Inflammatory macrophage treated with lipopolysaccharide for 4 hours (primary cell): ENCODE results near the gene MLIP.
"Not testable (repeated sequence)": the region's sequence is repeated elsewhere in the genome, so short reads cannot be mapped to it uniquely, and the experiment has no call there.

ENCODE experiments used
- DNase-seq: peaks from one replicate; pipeline ENCODE4 v3.0.0-alpha.2; 2020

The MLIP gene

GRCh38 chr6:54238396-54238795 is 127.2 kb downstream of the MLIP start:
- no peak for DNase-seq

- DNase-seq: no peak
Observed at GRCh38 chr6:54243699-54244098, 132.5 kb downstream of the MLIP start.

GRCh38 chr6:54244430-54244829 is 133.2 kb downstream of the MLIP start:
- DNase-seq: no peak

- no peak for DNase-seq
Observed at GRCh38 chr6:54245265-54245664, 134.0 kb downstream of the MLIP start.

- no peak for DNase-seq
Observed at GRCh38 chr6:54248319-54248718, 137.1 kb downstream of the MLIP start.

GRCh38 chr6:54248994-54249393 is 137.8 kb downstream of the MLIP start:
- DNase-seq: no peak

GRCh38 chr6:54249812-54250211 is 138.6 kb downstream of the MLIP start:
- not testable (repeated sequence) for DNase-seq

GRCh38 chr6:54252496-54252895 is 141.3 kb downstream of the MLIP start:
- DNase-seq: no peak

GRCh38 chr6:54252916-54253315 is 141.7 kb downstream of the MLIP start:
- DNase-seq: no peak

- DNase-seq: no peak
Observed at GRCh38 chr6:54254886-54255285, 143.6 kb downstream of the MLIP start.

GRCh38 chr6:54255886-54256285 is 144.6 kb downstream of the MLIP start:
- DNase-seq: no peak

GRCh38 chr6:54260025-54260424 is 148.8 kb downstream of the MLIP start:
- no peak for DNase-seq

- DNase-seq: no peak
Observed at GRCh38 chr6:54262499-54262898, 151.3 kb downstream of the MLIP start.

- DNase-seq: no peak
Observed at GRCh38 chr6:54262971-54263370, 151.7 kb downstream of the MLIP start.

- DNase-seq: no peak
Observed at GRCh38 chr6:54264581-54265272, 153.5 kb downstream of the MLIP start.

- no peak for DNase-seq
Observed at GRCh38 chr6:54266400-54266923, 155.2 kb downstream of the MLIP start.

- DNase-seq: peak; percentile 5
Observed at GRCh38 chr6:54267798-54268197, 156.6 kb downstream of the MLIP start.

- DNase-seq: no peak
Observed at GRCh38 chr6:54273214-54273820, 162.1 kb downstream of the MLIP start.

- no peak for DNase-seq
Observed at GRCh38 chr6:54274383-54274782, 163.1 kb downstream of the MLIP start.

GRCh38 chr6:54282186-54282585 is 170.9 kb downstream of the MLIP start:
- no peak for DNase-seq

GRCh38 chr6:54284161-54284860 is 173.1 kb downstream of the MLIP start:
- DNase-seq: no peak

- DNase-seq: no peak
Observed at GRCh38 chr6:54285595-54285994, 174.4 kb downstream of the MLIP start.

GRCh38 chr6:54286141-54286540 is 174.9 kb downstream of the MLIP start:
- no peak for DNase-seq

- no peak for DNase-seq
Observed at GRCh38 chr6:54288474-54288873, 177.2 kb downstream of the MLIP start.
